Activated CD8-positive, alpha-beta memory T cell treated with anti-CD3 and anti-CD28 coated beads, Interleukin-2, amount 50 U/mL, for 24 hours (primary cell): ENCODE data around the gene HYAL3.
"Not testable (repeated sequence)": the region's sequence is repeated elsewhere in the genome, so short reads cannot be mapped to it uniquely, and the experiment has no call there.

Experiments
- DNase-seq: peaks from one replicate; pipeline ENCODE4 v3.0.0-alpha.2; 2020; ENCODE audit errors: extremely low read depth

HYAL3 gene

GRCh38 chr3:50270422-50271224 lies 28.6 kb downstream of the HYAL3 start:
- DNase-seq = no peak

DNA sequence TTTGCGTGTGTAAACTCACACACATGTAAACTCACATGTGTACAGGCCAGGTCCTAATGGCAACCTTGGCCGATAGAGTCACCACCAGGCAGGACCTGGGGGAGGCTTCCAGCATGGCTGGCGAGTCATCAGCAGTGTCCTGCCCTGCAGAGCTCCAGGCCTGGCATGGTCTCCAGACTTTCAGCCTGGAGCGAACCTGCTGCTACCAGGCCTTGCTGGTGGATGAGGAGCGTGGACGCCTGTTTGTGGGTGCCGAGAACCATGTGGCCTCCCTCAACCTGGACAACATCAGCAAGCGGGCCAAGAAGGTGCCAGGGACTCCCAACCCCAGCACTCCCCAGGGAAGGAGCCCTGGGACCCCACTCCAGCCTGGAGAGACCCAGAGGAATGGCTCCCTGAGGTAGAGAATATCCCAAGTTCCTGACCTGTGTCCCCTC lies 29.2 kb downstream of the HYAL3 start:
- no peak for DNase-seq

GRCh38 chr3:50269460-50269859 lies 29.7 kb downstream of the HYAL3 start:
- DNase-seq = no peak

DNA sequence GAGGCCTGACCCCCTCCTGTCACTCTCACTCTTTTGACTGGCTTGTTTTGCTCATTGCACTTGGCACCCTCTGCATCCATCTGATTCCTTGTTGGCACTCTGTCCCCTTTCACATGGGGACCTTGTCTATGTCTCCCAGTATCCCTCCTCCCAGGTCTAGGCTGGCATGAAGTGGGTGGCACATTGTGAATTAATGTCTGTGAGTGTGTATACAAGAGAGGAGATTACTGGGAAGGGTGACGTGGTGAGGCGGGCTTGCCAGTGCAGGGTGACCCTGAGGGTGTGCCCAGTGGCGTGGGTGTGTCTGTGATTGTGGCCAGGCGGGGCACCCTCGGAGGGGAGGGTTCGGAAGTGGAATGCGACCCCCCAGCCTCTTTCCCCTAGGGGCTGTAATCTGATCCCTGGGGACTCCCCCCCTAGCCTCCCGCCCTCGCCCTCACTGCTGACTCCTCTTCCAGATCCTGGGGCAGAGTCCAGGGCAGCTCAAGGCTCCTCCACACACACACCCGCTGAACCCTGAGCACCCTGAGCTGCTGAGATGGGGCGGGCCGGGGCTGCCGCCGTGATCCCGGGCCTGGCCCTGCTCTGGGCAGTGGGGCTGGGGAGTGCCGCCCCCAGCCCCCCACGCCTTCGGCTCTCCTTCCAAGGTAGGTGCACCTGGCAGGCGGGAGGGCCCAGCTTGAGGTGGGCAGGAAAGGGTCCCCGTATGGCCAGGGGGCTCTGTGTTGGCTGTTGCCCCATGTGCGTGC lies 30.3 kb downstream of the HYAL3 start, which contains the start of gene SEMA3B:
Gene SEMA3B (plus strand): TSS at position 445 of the 749 bp plus-strand sequence. CDS start 94 bp downstream, at position 539.
- DNase-seq = no peak

GRCh38 chr3:50268276-50268675 lies 30.9 kb downstream of the HYAL3 start:
- DNase-seq = no peak

DNA sequence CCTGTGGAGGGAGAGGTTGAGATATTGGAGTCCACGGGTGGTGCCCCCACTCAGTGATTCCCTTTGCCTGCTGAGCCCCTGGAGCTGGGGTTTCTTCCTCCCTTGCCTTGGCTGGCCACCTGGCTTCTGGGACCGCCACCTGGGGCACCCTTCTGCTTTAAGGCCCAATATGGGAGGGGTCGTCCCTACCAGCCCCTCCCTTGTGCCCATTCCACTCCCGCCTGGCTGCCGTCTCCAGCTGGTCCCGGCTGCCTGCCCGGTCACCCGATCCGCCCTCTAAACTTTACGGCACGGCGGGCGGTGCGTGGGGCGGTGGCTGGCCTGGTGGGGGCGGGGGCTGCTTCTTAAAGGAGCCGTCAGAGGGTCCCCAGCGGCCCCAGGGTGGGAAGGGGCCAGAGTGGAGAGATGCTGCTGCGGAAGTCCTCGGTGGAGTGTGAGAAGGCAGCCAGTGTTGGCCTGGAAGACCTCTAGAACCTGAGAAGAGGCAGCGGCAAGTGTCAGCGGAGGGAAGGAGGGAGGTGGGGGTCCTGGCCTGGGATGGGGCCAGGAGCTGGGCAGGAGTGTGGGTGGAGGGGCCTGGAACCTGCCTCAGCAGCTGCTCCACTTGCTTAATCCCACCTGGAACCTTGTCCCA lies 31.8 kb downstream of the HYAL3 start:
- no peak for DNase-seq

- no peak for DNase-seq
Measured at GRCh38 chr3:50266836-50267235, 32.4 kb downstream of the HYAL3 start.

DNA sequence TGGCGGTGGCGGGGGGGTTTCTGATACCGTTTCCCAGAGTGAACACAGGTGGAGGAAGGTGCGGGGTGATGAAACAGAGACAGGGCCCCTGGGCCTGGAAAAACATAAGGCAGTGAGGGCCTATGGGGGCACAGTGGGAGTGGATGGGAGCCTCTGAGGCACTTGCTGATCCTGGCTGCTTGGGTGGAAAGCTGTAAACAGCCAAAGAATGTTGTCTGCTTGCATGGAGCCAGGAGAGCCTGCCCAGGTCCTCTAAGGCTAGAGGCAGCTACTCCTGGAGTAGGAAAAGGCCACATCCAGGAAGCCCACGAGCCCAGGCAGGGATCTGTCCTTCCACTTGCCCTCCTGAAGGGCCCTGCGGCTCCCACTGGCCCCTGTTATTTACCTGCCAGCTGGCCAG lies 33.2 kb downstream of the HYAL3 start:
- DNase-seq = no peak

GRCh38 chr3:50265571-50265970 lies 33.6 kb downstream of the HYAL3 start:
- DNase-seq = no peak

DNA sequence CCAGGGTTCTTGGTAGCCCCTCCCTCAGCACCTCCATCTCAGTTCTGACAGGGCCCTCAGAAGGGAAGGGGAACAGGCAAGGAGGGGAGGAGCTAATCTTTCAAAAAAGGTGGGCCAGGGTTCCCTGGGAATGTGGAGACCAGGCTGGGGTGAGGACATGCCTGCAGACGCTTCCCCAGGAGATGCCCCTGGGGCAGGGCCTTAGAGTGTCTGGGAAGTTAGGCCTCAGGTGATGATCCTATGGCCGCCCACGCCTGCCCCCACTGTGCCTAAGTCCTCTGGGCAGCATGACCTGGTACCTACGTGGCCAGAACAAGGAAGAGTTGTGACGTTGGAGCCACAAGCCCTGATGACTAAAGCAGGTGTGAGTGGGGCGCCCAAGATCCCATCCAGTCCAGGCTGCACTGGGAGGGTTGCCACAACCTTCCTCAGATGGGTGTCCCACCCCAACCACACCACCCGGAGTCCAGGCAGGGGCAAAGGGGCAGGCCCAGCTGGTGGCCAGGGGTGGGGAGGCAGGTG lies 34.2 kb downstream of the HYAL3 start:
- DNase-seq = no peak

- DNase-seq = no peak
Measured at GRCh38 chr3:50264383-50264963, 34.7 kb downstream of the HYAL3 start.

DNA sequence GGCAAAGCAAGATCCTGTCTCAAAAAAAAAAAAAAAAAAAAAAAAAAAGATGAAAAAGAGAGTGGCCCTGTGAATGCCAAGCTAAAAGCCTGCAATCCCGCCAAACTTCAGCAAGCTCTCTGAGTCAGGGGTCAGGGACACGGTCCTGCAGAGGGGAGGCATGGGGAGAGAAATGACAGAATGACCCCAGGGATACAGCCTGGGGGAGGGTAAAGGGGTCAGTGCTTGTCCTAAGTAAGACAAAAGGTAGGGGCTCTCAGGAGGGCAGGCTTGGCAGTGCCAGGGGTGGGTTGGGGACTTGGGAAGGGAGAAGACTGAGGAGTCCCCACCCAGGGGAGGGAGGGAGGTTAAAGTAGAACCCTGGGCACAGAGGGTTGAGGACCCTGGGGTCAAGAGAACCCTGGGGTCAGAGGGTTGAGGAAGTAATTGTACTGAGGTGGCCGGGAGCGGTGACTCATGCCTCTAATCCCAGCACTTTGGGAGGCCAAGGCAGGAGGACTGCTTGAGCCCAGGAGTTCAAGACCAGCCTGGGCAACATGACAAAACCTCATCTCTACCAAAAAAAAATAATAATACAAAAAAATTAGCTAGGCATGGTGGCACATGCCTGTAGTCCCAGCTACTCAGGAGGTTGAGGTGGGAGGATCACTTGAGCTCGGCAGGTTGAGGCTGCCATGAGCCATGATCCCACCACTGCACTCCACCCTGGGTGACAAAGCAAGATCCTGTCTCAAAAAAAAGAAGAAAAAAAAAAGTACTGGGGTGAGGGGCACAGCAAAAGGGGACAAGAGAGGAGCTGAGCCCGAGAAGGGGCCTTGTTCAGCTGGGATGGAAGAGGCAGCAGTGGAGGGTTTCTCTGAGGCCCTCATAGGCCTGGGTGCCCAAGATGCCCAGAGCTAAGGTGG lies 35.5 kb downstream of the HYAL3 start:
- DNase-seq = no peak

DNA sequence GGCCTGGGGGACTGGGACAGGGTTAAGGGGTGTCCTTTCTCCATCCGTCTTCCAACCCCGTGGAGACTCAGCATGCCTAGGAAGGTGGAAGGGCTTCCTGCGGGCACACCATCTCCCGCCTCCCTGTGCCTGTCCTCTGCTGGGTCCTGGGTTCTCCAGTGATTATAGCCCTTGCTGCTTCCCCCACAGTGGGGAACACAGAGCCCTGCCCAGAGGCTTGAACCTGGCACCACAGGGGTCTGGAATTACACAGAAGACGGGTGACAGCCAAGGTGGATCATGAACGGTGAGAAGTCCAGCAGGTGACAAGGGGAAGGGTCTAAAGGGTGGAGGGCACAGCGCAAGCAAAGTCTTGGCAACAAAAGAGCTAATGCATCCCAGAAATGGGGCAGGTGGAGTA lies 36.4 kb downstream of the HYAL3 start:
- no peak for DNase-seq

DNA sequence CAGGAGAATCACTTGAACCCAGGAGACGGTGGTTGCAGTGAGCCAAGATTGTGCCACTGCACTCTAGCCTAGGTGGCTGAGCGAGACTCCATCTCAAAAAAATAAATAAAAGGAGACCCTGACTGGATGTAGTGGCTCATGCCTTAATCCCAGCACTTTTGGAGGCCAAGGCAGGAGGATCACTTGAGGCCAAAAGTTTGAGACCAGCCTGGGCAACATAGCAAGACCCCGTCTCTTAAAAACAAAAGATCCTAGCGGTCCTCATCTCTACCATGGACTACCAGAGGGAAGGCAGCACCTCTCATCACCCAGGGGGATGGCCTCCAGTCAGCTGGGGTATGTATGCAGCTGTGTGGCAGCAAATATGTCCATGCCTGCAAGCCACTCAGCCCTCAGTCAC lies 37.0 kb downstream of the HYAL3 start:
- DNase-seq = not testable (repeated sequence)

GRCh38 chr3:50261505-50261904 lies 37.7 kb downstream of the HYAL3 start:
- no peak for DNase-seq

DNA sequence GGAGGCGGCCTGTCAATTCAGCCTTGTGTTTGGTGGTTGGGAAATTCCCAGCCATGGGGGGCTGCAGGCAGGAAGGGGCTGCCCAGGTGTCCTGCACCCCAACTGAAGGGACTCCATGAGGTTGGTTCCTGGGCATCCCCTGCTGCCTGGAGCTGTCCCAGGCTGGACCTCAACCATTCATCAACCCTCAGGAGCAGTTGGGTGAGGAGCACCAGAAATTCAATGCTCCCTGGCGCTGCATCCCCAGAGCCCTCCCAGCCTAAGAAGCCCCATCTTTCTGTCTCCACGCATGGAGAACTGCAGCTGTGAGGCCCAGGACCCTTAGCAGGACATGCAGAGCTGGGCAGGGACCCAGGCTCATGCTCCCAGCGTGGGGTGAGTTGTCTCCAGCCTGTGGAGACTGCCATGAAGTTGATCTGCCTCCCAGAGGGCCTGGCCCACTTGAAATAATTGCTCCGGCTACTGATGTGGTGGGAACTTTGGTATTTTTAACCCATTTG lies 38.2 kb downstream of the HYAL3 start:
- DNase-seq = no peak

- DNase-seq = no peak
Measured at GRCh38 chr3:50260027-50260941, 38.9 kb downstream of the HYAL3 start.

DNA sequence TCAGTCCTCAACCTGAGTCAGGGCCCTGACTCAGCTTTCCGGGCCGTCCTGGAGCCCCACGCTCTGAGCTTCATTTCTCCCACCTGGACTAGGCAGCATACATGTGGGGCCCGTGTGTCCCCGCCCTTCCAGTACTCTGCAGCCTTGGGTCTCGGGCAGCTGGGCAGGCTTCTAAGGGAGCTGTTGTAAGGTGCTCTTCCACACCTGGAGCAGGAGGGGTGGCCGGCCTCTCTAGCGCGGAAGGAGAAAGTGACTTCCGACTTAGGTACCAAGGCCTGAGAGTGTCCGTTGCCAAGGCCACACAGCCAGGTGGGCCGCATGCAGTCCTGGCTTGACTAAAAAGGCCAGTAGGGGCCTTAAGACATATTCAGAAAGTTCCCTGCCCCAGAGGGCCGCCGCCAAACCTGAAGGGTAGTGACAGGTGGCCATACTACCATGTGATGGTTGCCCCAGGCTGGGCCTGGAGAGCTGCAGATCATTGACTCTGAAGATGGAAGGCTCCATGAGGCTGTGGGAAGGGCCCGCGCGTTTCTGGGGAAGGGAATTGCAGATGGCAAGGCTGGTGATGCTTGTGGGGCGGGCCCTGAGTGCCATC lies 39.7 kb downstream of the HYAL3 start:
- DNase-seq = no peak

- DNase-seq = no peak
Measured at GRCh38 chr3:50258979-50259378, 40.2 kb downstream of the HYAL3 start.
